ENCODE data around the gene KCNC1. TPM values are rescaled to one million over a fixed set of nuclear protein-coding genes. Genes with fewer than 3 reads are reported as not detected.
A peak's percentile ranks its signal among the peaks of the same experiment; 100 is the strongest.

Gene KCNC1
- total RNA-seq, 1 experiment from 2014 or later: 0.04 TPM

DNA sequence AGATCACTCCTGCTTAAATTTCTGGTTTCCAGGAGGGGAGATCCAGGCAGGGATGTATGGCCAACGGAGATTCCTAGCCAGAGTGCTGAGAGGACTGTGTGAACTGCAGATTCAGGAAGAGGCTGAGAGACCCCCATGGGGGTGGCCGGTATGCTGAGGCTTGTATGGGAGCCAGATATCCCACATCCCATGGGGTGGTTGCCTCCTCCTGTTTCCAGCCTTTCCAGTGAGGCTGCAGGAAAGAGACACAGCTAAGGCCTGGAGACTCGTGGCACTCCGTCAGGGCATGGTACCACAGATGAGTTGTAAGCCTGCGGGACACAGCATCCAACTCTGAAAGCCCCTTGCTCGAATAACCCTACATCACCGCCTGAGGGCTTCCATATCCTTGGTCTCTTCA is 16.6 kb upstream of the KCNC1 start:
- Histone ChIP-seq H3K14ac (ENCODE audit: insufficient read depth, low read length) (no peak overlapping the region), H3K79me2 (ENCODE audit: insufficient read depth, low read length) (no peaks in the 10 kb centered on the region), H3K18ac (ENCODE audit: insufficient read length, low read depth, low read length) (no peak overlapping the region), H3K27me3 (ENCODE audit: insufficient read depth, low read length) (peaks cover 67% of the 10 kb centered on the region), H3K79me1 (ENCODE audit: insufficient read depth, low read depth, low read length, poor library complexity, severe bottlenecking) (no peaks in the 10 kb centered on the region), H2AFZ (ENCODE audit: low read length) (no peak overlapping the region), H3K56ac (ENCODE audit: insufficient read length, low read depth, low read length) (no peak overlapping the region), H3K4me1 (ENCODE audit: insufficient read depth, low read length) (no peaks in the 10 kb centered on the region), H2BK12ac (ENCODE audit: insufficient read length, low read depth, low read length) (no peak overlapping the region), H2BK20ac (ENCODE audit: low read depth, low read length, poor library complexity, severe bottlenecking) (no peak overlapping the region), H3K4me2 (ENCODE audit: insufficient read depth, insufficient read length, low read length) (no peak overlapping the region), H3T11ph (ENCODE audit: low read length) (no peak overlapping the region), H2AK5ac (ENCODE audit: insufficient read length, low read length) (no peak overlapping the region), H3K9me3 (ENCODE audit: control insufficient read depth, low read depth, low read length) (no peaks in the 10 kb centered on the region), H4K91ac (ENCODE audit: insufficient read length, low read depth, low read length) (no peak overlapping the region), H4K20me1 (ENCODE audit: control insufficient read depth, insufficient read depth, insufficient read length) (no peaks in the 10 kb centered on the region), H3K9ac (ENCODE audit: extremely low read depth, insufficient read length, low read length) (no peak overlapping the region), H3K27ac (ENCODE audit: insufficient read length, low read depth, low read length) (no peak overlapping the region), H2BK15ac (ENCODE audit: low read depth, low read length) (no peak overlapping the region), H3K4ac (ENCODE audit: low read depth, low read length) (no peak overlapping the region), H2BK5ac (ENCODE audit: insufficient read length, low read length) (no peak overlapping the region), H4K8ac (replicated peaks; ENCODE audit: insufficient read length, low read depth, low read length) (no peak overlapping the region), H3K23me2 (ENCODE audit: insufficient read length, low read depth, low read length, poor library complexity, severe bottlenecking) (peaks cover 11% of the 10 kb centered on the region), H3K23ac (ENCODE audit: insufficient read length, low read depth, low read length) (no peak overlapping the region), H4K5ac (ENCODE audit: insufficient read length, low read depth, low read length) (no peak overlapping the region), H2BK120ac (ENCODE audit: low read depth, low read length, poor library complexity, severe bottlenecking) (no peak overlapping the region)
- Mint-ChIP-seq H3K4me1 (peaks cover 9 to 18% of the 10 kb centered on the region in 2 experiments), H3K9me3 (peaks cover 0 to 3% of the 10 kb centered on the region in 2 experiments; a peak in 1 of 5 replicates), H3K27me3 (ENCODE audit: low read depth) (no peaks in the 10 kb centered on the region; the same call in none of the 2 replicates), H3K4me3 (peak overlapping the region in 1 of 2 experiments; percentile 80; a peak in 1 of 5 replicates), H3K36me3 (ENCODE audit: insufficient read depth in 1 of 3, low read depth in 3 of 3) (no peaks in the 10 kb centered on the region), H3K27ac (no peak overlapping the region)
- WGBS (ENCODE audit: extremely low coverage, insufficient read length, low lambda C conversion rate): no CpG with 5 or more reads among the region's 7 CpGs
- no peak for DNase-seq
- TF ChIP-seq, protein P1, sequence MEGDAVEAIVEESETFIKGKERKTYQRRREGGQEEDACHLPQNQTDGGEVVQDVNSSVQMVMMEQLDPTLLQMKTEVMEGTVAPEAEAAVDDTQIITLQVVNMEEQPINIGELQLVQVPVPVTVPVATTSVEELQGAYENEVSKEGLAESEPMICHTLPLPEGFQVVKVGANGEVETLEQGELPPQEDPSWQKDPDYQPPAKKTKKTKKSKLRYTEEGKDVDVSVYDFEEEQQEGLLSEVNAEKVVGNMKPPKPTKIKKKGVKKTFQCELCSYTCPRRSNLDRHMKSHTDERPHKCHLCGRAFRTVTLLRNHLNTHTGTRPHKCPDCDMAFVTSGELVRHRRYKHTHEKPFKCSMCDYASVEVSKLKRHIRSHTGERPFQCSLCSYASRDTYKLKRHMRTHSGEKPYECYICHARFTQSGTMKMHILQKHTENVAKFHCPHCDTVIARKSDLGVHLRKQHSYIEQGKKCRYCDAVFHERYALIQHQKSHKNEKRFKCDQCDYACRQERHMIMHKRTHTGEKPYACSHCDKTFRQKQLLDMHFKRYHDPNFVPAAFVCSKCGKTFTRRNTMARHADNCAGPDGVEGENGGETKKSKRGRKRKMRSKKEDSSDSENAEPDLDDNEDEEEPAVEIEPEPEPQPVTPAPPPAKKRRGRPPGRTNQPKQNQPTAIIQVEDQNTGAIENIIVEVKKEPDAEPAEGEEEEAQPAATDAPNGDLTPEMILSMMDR (conservative IDR thresholded peaks at IDR 0.05): no peak
